ENCODE measurements around the gene RAB11FIP5.

RAB11FIP5 gene

DNA sequence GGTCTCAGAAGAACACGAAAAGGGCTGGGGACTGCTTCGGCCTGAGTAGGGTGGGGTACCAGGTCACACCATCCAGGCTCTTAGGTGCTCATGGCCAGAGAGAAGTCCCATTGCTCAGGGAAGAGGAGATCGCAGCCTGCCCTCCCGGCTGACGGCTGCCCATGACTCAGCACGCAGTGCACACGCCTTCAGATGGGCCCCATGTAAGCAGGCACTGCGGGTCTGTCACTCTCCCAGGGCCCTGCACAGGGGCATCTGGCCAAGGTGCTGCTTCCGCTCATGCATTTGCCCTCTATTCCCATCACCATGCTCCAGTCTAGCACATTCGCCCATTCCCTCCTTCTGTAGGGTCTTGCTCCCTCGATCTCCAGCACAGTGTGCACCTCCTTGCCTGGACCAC, 76.0 kb downstream of the RAB11FIP5 start:
- no peak overlapping the region for H3K4me3 ChIP-seq (ENCODE audit: insufficient read depth, low read length, poor library complexity, severe bottlenecking)

DNA sequence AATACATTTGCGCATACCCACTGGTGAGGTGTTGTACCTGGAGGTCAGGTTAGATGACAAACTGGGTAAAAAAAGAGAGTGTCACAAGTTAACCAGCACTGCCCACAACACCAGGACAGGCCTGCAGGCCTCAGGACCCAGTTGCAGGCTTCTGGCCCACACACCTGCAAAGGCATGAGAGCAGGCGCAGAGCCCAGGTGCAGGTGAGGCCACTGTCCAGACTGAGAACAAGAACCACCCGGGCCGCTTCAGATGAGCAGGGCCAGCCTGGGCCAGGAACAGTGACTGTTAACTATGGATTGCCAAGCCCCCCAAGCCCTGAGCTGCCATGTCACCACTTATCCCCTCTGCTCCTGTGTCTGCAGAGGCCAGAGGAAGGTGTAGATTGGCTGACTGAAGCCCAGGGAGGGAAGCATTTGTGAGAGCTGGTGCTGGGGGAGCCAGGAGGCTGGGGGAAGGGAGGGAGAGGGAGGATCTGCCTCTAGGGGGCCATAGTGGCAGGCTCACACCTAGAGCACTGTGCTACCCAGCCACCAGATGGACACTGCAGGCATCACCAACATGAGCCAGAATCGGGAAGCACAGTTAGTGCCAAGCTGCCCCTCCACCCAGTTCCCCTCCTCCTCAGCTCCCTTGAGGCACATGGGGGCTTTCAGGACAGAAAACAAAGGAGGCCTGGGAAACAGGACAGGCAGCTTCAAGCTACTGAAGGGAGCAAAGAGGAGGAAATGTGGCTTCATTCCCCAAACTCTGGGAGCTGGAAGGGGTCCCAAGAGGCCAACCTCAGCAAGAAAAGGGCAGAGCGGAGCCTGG, 76.6 kb downstream of the RAB11FIP5 start:
- no peak overlapping the region for H3K27ac ChIP-seq (ENCODE audit: low read depth, low read length)
- H3F3A ChIP-seq (ENCODE audit: insufficient read depth), result no peaks in the 10 kb centered on the region
- H3K9ac ChIP-seq (ENCODE audit: low read length), result no peak overlapping the region
- no peaks in the 10 kb centered on the region for H3K27me3 ChIP-seq (ENCODE audit: low read length)
- no peaks in the 10 kb centered on the region for H4K20me1 ChIP-seq (ENCODE audit: low read depth, low read length)
- H3K36me3 ChIP-seq (ENCODE audit: low read length), result no peaks in the 10 kb centered on the region
- no peak for TF ChIP-seq EZH2phosphoT487 (conservative IDR thresholded peaks at IDR 0.05; ENCODE audit: low read length)
- TF ChIP-seq, protein P1, sequence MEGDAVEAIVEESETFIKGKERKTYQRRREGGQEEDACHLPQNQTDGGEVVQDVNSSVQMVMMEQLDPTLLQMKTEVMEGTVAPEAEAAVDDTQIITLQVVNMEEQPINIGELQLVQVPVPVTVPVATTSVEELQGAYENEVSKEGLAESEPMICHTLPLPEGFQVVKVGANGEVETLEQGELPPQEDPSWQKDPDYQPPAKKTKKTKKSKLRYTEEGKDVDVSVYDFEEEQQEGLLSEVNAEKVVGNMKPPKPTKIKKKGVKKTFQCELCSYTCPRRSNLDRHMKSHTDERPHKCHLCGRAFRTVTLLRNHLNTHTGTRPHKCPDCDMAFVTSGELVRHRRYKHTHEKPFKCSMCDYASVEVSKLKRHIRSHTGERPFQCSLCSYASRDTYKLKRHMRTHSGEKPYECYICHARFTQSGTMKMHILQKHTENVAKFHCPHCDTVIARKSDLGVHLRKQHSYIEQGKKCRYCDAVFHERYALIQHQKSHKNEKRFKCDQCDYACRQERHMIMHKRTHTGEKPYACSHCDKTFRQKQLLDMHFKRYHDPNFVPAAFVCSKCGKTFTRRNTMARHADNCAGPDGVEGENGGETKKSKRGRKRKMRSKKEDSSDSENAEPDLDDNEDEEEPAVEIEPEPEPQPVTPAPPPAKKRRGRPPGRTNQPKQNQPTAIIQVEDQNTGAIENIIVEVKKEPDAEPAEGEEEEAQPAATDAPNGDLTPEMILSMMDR (IDR thresholded peaks at IDR 0.05; ENCODE audit: insufficient read depth, low read length, poor library complexity, severe bottlenecking), result no peak
- no peaks in the 10 kb centered on the region for H3K79me2 ChIP-seq (ENCODE audit: insufficient read depth, low read length)
- no peaks in the 10 kb centered on the region for H3K9me3 ChIP-seq (ENCODE audit: insufficient read depth, low read length)
- H3K4me2 ChIP-seq (ENCODE audit: low read depth, low read length, poor library complexity, severe bottlenecking), result no peak overlapping the region
- H2AFZ ChIP-seq (ENCODE audit: low read depth, low read length, severe bottlenecking), result no peak overlapping the region
- H3K9me2 ChIP-seq (replicated peaks; ENCODE audit: insufficient read depth, low read length), result no peaks in the 10 kb centered on the region
- H3K4me3 ChIP-seq (ENCODE audit: insufficient read depth, low read length, poor library complexity, severe bottlenecking), result no peak overlapping the region

More for the DNA sequence above, 76.0 kb downstream of the RAB11FIP5 start:
- H2AFZ ChIP-seq (ENCODE audit: low read depth, low read length, severe bottlenecking), result no peak overlapping the region
- no peaks in the 10 kb centered on the region for H3K79me2 ChIP-seq (ENCODE audit: insufficient read depth, low read length)
- H3K9me3 ChIP-seq (ENCODE audit: insufficient read depth, low read length), result no peaks in the 10 kb centered on the region
- no peak overlapping the region for H3K9ac ChIP-seq (ENCODE audit: low read length)
- H3K4me2 ChIP-seq (ENCODE audit: low read depth, low read length, poor library complexity, severe bottlenecking), result no peak overlapping the region
- no peaks in the 10 kb centered on the region for H4K20me1 ChIP-seq (ENCODE audit: low read depth, low read length)
- H3K27me3 ChIP-seq (ENCODE audit: low read length), result no peaks in the 10 kb centered on the region
- no peak overlapping the region for H3K27ac ChIP-seq (ENCODE audit: low read depth, low read length)
- TF ChIP-seq, protein P1 (IDR thresholded peaks at IDR 0.05; ENCODE audit: insufficient read depth, low read length, poor library complexity, severe bottlenecking), result no peak
- no peak for TF ChIP-seq EZH2phosphoT487 (conservative IDR thresholded peaks at IDR 0.05; ENCODE audit: low read length)
- no peaks in the 10 kb centered on the region for H3F3A ChIP-seq (ENCODE audit: insufficient read depth)
- no peaks in the 10 kb centered on the region for H3K36me3 ChIP-seq (ENCODE audit: low read length)
- H3K9me2 ChIP-seq (replicated peaks; ENCODE audit: insufficient read depth, low read length), result no peaks in the 10 kb centered on the region

DNA sequence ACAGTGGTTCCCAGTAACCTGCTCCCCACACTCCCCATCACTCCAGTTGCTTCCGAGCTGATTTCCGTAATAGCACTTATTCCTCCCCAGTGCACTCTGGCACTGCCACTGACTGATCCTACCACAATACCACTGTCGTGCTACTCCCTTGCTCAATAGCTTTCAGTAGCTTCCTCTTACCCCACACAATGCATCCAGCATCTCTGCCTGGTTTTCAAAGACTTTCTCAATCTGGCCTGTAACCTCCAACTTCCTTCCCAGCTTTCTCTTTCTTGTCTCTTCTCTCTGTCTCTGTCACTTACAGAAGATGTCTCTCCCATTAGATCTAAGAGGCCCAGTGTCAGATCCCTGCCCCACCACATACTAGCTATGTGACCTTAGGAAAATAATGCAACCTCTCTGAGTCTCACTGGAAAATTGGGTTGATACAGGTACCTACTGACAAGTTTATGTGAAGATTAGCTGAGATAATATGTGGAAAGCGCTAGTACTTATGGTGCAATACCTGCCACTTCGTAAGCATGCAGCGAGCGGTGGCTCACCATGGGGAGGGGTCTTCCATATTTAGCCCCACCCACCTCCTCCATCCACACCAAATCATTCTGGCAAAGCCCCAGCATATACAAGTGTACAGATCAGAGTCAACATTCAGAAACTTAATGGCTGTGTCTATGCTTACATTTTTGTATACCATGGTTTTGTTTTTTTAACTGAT, 77.9 kb downstream of the RAB11FIP5 start:
- H3K27me3 ChIP-seq (ENCODE audit: low read length), result no peaks in the 10 kb centered on the region
- TF ChIP-seq, protein P1 (IDR thresholded peaks at IDR 0.05; ENCODE audit: insufficient read depth, low read length, poor library complexity, severe bottlenecking), result no peak
- TF ChIP-seq EZH2phosphoT487 (conservative IDR thresholded peaks at IDR 0.05; ENCODE audit: low read length), result no peak
- no peaks in the 10 kb centered on the region for H3K9me3 ChIP-seq (ENCODE audit: insufficient read depth, low read length)
- H3F3A ChIP-seq (ENCODE audit: insufficient read depth), result no peaks in the 10 kb centered on the region
- no peaks in the 10 kb centered on the region for H3K9me2 ChIP-seq (replicated peaks; ENCODE audit: insufficient read depth, low read length)
- no peaks in the 10 kb centered on the region for H4K20me1 ChIP-seq (ENCODE audit: low read depth, low read length)
- H3K79me2 ChIP-seq (ENCODE audit: insufficient read depth, low read length), result no peaks in the 10 kb centered on the region
- H3K4me2 ChIP-seq (ENCODE audit: low read depth, low read length, poor library complexity, severe bottlenecking), result no peak overlapping the region
- no peaks in the 10 kb centered on the region for H3K36me3 ChIP-seq (ENCODE audit: low read length)
- H2AFZ ChIP-seq (ENCODE audit: low read depth, low read length, severe bottlenecking), result no peak overlapping the region
- no peak overlapping the region for H3K9ac ChIP-seq (ENCODE audit: low read length)
- no peak overlapping the region for H3K27ac ChIP-seq (ENCODE audit: low read depth, low read length)
- H3K4me3 ChIP-seq (ENCODE audit: insufficient read depth, low read length, poor library complexity, severe bottlenecking), result no peak overlapping the region
